Transverse colon (tissue), 3 donors: ENCODE measurements around the gene CDH7.

Experiments
- POLR2A ChIP-seq: fragments of 450-650 bp; IDR thresholded peaks from one replicate; pipeline ENCODE4 v1.6.1; 2016; ENCODE audit warnings: antibody characterized with exemption, mild to moderate bottlenecking, moderate library complexity
- TF ChIP-seq, protein P1 (sequence below), 5 experiments: fragments of 200-600 bp in 3 of 5; fragments of 450-650 bp in 2 of 5; sonication (generic) in 3 of 5; IDR thresholded peaks; 1 replicate in 2 of 5; 2 replicates in 3 of 5; pipeline ENCODE4 v1.5.1; 2016 to 2017; ENCODE audit warnings: antibody characterized with exemption in 5 of 5, inconsistent platforms in 3 of 5, mild to moderate bottlenecking in 2 of 5, moderate library complexity in 1 of 5

DNA sequence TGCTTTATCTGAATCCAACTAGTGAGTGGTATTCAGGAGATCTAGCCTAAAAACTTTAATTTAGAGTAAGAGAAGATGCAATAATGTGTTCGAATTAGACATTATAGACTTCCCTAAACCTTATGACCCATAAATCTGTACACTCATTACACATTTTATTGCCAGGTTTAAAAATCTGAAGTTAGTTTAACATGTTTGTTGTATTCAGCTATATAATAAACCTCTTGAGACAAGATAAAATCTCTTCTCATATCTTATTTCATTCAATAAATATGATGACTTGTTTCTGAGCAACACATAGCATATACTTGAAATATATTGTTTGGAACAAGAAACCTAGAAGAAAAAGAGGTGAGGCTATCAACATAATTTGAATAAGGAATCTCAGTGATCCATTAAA is 150.7 kb downstream of the CDH7 start:
- TF ChIP-seq, protein P1, sequence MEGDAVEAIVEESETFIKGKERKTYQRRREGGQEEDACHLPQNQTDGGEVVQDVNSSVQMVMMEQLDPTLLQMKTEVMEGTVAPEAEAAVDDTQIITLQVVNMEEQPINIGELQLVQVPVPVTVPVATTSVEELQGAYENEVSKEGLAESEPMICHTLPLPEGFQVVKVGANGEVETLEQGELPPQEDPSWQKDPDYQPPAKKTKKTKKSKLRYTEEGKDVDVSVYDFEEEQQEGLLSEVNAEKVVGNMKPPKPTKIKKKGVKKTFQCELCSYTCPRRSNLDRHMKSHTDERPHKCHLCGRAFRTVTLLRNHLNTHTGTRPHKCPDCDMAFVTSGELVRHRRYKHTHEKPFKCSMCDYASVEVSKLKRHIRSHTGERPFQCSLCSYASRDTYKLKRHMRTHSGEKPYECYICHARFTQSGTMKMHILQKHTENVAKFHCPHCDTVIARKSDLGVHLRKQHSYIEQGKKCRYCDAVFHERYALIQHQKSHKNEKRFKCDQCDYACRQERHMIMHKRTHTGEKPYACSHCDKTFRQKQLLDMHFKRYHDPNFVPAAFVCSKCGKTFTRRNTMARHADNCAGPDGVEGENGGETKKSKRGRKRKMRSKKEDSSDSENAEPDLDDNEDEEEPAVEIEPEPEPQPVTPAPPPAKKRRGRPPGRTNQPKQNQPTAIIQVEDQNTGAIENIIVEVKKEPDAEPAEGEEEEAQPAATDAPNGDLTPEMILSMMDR (IDR thresholded peaks at IDR 0.05): no peak
- TF ChIP-seq POLR2A: no peak
